Immature natural killer cell (primary cell): ENCODE measurements around the gene MUC21. TPM values are rescaled to one million over a fixed set of nuclear protein-coding genes. Genes with fewer than 3 reads are reported as not detected.
"Not testable (repeated sequence)": the region's sequence is repeated elsewhere in the genome, so short reads cannot be mapped to it uniquely, and the experiment has no call there.

ENCODE experiments used
- DNase-seq, 3 donors: peaks; one replicate each; pipeline ENCODE4 v3.0.0; 2022; ENCODE audit warnings: mixed read lengths in 1 of 3
- H3K27ac Mint-ChIP-seq, 6 donors: one replicate each; pipeline ENCODE4 v1.8.0; 2020; ENCODE audit warnings: mixed read lengths in 6 of 6, mild to moderate bottlenecking in 5 of 6, inconsistent platforms in 4 of 6, moderate library complexity in 3 of 6
- H3K27me3 Mint-ChIP-seq, 3 donors: one replicate each; pipeline ENCODE4 v1.8.0; 2020 to 2021; ENCODE audit warnings: low read depth in 3 of 3, mild to moderate bottlenecking in 3 of 3, mixed read lengths in 3 of 3, moderate library complexity in 3 of 3, inconsistent platforms in 1 of 3
- H3K36me3 Mint-ChIP-seq, 3 donors: one replicate each; pipeline ENCODE4 v1.8.0; 2020; ENCODE audit warnings: mixed read lengths in 3 of 3, inconsistent platforms in 2 of 3, mild to moderate bottlenecking in 2 of 3
- H3K4me1 Mint-ChIP-seq, 2 donors: one replicate each; pipeline ENCODE4 v1.8.0; 2020; ENCODE audit warnings: inconsistent platforms in 2 of 2, mild to moderate bottlenecking in 2 of 2, mixed read lengths in 2 of 2, moderate library complexity in 1 of 2
- H3K4me3 Mint-ChIP-seq, 5 donors: one replicate each; pipeline ENCODE4 v1.8.0; 2020; ENCODE audit warnings: mild to moderate bottlenecking in 5 of 5, mixed read lengths in 5 of 5, inconsistent platforms in 3 of 5, moderate library complexity in 3 of 5
- H3K9me3 Mint-ChIP-seq, 6 donors: one replicate each; pipeline ENCODE4 v1.8.0; 2020; ENCODE audit warnings: mild to moderate bottlenecking in 6 of 6, mixed read lengths in 6 of 6, inconsistent platforms in 4 of 6, moderate library complexity in 3 of 6
- polyA plus RNA-seq, 3 donors: library from polyadenylated mRNA; unstranded; fragments of 300-500 nt; fragmentation: Illumina TruSeq; gene quantifications; one replicate each; pipeline ENCODE4 v1.2.3, GENCODE V29; 2021

Gene MUC21
- polyA plus RNA-seq, 3 donors from 2014 or later, result not detected

GRCh38 chr6:30979690-30980089 lies 3.8 kb upstream of the MUC21 start:
- Mint-ChIP-seq H3K27me3 (peaks cover 9 to 20% (median 16%) of the 10 kb centered on the region in 3 donors), H3K36me3 (no peaks in the 10 kb centered on the region), H3K4me1 (no peaks in the 10 kb centered on the region), H3K9me3 (no peaks in the 10 kb centered on the region), H3K27ac (no peak overlapping the region), H3K4me3 (no peak overlapping the region)
- DNase-seq, result no peak

- H3K9me3 Mint-ChIP-seq, result no peaks in the 10 kb centered on the region
- H3K27me3 Mint-ChIP-seq, result peaks cover 7 to 19% (median 13%) of the 10 kb centered on the region in 3 donors
- DNase-seq, result no peak
- H3K27ac Mint-ChIP-seq, result no peak overlapping the region
- H3K36me3 Mint-ChIP-seq, result no peaks in the 10 kb centered on the region
- no peaks in the 10 kb centered on the region for H3K4me1 Mint-ChIP-seq
- H3K4me3 Mint-ChIP-seq, result peak overlapping the region in 1 of 5 donors; percentile 12
These were observed 1.4 kb upstream of the MUC21 start for GRCh38 chr6:30981942-30982772.

- Mint-ChIP-seq H3K36me3 (no peaks in the 10 kb centered on the region), H3K27me3 (peaks cover 6 to 18% (median 13%) of the 10 kb centered on the region in 3 donors), H3K4me3 (no peak overlapping the region), H3K9me3 (no peaks in the 10 kb centered on the region), H3K27ac (no peak overlapping the region), H3K4me1 (peaks cover 3 to 5% of the 10 kb centered on the region in 2 donors)
- no peak for DNase-seq
These were observed 2.0 kb downstream of the MUC21 start for GRCh38 chr6:30985490-30985889.

- peaks cover 6 to 9% of the 10 kb centered on the region in 2 donors for H3K4me1 Mint-ChIP-seq
- H3K9me3 Mint-ChIP-seq, result no peaks in the 10 kb centered on the region
- no peak overlapping the region for H3K4me3 Mint-ChIP-seq
- no peaks in the 10 kb centered on the region for H3K36me3 Mint-ChIP-seq
- DNase-seq, result no peak
- no peak overlapping the region for H3K27ac Mint-ChIP-seq
- peaks cover 3 to 13% (median 8%) of the 10 kb centered on the region in 3 donors for H3K27me3 Mint-ChIP-seq
These were observed 3.8 kb downstream of the MUC21 start for GRCh38 chr6:30987304-30987703.

- H3K4me1 Mint-ChIP-seq, result peaks cover 6 to 9% of the 10 kb centered on the region in 2 donors
- H3K27ac Mint-ChIP-seq, result no peak overlapping the region
- peaks cover 2 to 10% (median 3%) of the 10 kb centered on the region in 3 donors for H3K27me3 Mint-ChIP-seq
- no peaks in the 10 kb centered on the region for H3K36me3 Mint-ChIP-seq
- no peak for DNase-seq
- no peaks in the 10 kb centered on the region for H3K9me3 Mint-ChIP-seq
- no peak overlapping the region for H3K4me3 Mint-ChIP-seq
These were observed 4.8 kb downstream of the MUC21 start for GRCh38 chr6:30988209-30988825.

- peak overlapping the region in 2 of 5 donors; percentile 36 to 46 for H3K4me3 Mint-ChIP-seq
- H3K4me1 Mint-ChIP-seq, result peaks cover 6 to 9% of the 10 kb centered on the region in 2 donors
- no peak for DNase-seq
- H3K36me3 Mint-ChIP-seq, result no peaks in the 10 kb centered on the region
- peak overlapping the region in 1 of 6 donors; percentile 1 for H3K27ac Mint-ChIP-seq
- peaks cover 0 to 4% (median 0%) of the 10 kb centered on the region in 3 donors for H3K27me3 Mint-ChIP-seq
- no peaks in the 10 kb centered on the region for H3K9me3 Mint-ChIP-seq
These were observed 7.0 kb downstream of the MUC21 start for GRCh38 chr6:30990422-30991086.

GRCh38 chr6:30991891-30992290 lies 8.4 kb downstream of the MUC21 start:
- Mint-ChIP-seq H3K4me3 (no peak overlapping the region), H3K9me3 (no peaks in the 10 kb centered on the region), H3K4me1 (peaks cover 6 to 9% of the 10 kb centered on the region in 2 donors), H3K27me3 (peaks cover 0 to 4% (median 0%) of the 10 kb centered on the region in 3 donors), H3K36me3 (no peaks in the 10 kb centered on the region), H3K27ac (no peak overlapping the region)
- no peak for DNase-seq

GRCh38 chr6:30997301-30997700 lies 13.8 kb downstream of the MUC21 start:
- no peaks in the 10 kb centered on the region for H3K36me3 Mint-ChIP-seq
- peaks cover 0 to 1% (median 0%) of the 10 kb centered on the region in 3 donors for H3K27me3 Mint-ChIP-seq
- H3K4me1 Mint-ChIP-seq, result peaks cover 7 to 12% of the 10 kb centered on the region in 2 donors
- no peak for DNase-seq
- H3K4me3 Mint-ChIP-seq, result no peak overlapping the region
- no peak overlapping the region for H3K27ac Mint-ChIP-seq
- no peaks in the 10 kb centered on the region for H3K9me3 Mint-ChIP-seq

GRCh38 chr6:30998785-30999184 lies 15.3 kb downstream of the MUC21 start:
- no peak for DNase-seq
- Mint-ChIP-seq H3K4me1 (peaks cover 7 to 12% of the 10 kb centered on the region in 2 donors), H3K27me3 (peaks cover 0 to 2% (median 1%) of the 10 kb centered on the region in 3 donors), H3K4me3 (no peak overlapping the region), H3K36me3 (no peaks in the 10 kb centered on the region), H3K9me3 (no peaks in the 10 kb centered on the region), H3K27ac (no peak overlapping the region)

GRCh38 chr6:31000067-31000860 lies 16.7 kb downstream of the MUC21 start:
- H3K4me3 Mint-ChIP-seq, DNase-seq, H3K27ac Mint-ChIP-seq: not testable (repeated sequence)

GRCh38 chr6:31001281-31001888 lies 17.9 kb downstream of the MUC21 start:
- peak in 1 of 3 donors; percentile 2 for DNase-seq

More at GRCh38 chr6:31000067-31000860, 16.7 kb downstream of the MUC21 start:
- peaks cover 7 to 19% of the 10 kb centered on the region in 2 donors for H3K4me1 Mint-ChIP-seq
- H3K9me3 Mint-ChIP-seq, H3K36me3 Mint-ChIP-seq, H3K27me3 Mint-ChIP-seq: not testable (repeated sequence)

GRCh38 chr6:31002471-31002870 lies 19.0 kb downstream of the MUC21 start:
- Mint-ChIP-seq H3K4me1 (peaks cover 7 to 20% of the 10 kb centered on the region in 2 donors), H3K27me3 (peaks cover 0 to 12% (median 1%) of the 10 kb centered on the region in 3 donors), H3K27ac (no peak overlapping the region), H3K4me3 (no peak overlapping the region), H3K36me3 (no peaks in the 10 kb centered on the region), H3K9me3 (no peaks in the 10 kb centered on the region)
- no peak for DNase-seq

More at GRCh38 chr6:31001281-31001888, 17.9 kb downstream of the MUC21 start:
- Mint-ChIP-seq H3K4me1 (peaks cover 7 to 20% of the 10 kb centered on the region in 2 donors), H3K36me3 (no peaks in the 10 kb centered on the region), H3K9me3 (no peaks in the 10 kb centered on the region), H3K27ac (peak overlapping the region in 1 of 6 donors; percentile 9), H3K4me3 (peak overlapping the region in 4 of 5 donors; percentile 35 to 60 (median 53)), H3K27me3 (peaks cover 0 to 2% (median 1%) of the 10 kb centered on the region in 3 donors)

GRCh38 chr6:31004794-31005193 lies 21.3 kb downstream of the MUC21 start:
- H3K4me3 Mint-ChIP-seq, result no peak overlapping the region
- DNase-seq, result no peak
- peaks cover 7 to 20% of the 10 kb centered on the region in 2 donors for H3K4me1 Mint-ChIP-seq
- H3K27me3 Mint-ChIP-seq, result peaks cover 0 to 17% (median 1%) of the 10 kb centered on the region in 3 donors
- H3K27ac Mint-ChIP-seq, result no peak overlapping the region
- no peaks in the 10 kb centered on the region for H3K9me3 Mint-ChIP-seq
- H3K36me3 Mint-ChIP-seq, result no peaks in the 10 kb centered on the region
